Measurements from ENCODE around the gene PDZD7. TPM values are rescaled to one million over a fixed set of nuclear protein-coding genes. Genes with fewer than 3 reads are reported as not detected.
A peak's percentile ranks its signal among the peaks of the same experiment; 100 is the strongest.

PDZD7 gene
- total and polyA plus RNA-seq, 9 of the 15 experiments (the other 6 are each of a cell fraction or from before 2014, with no cell fraction given), result 0.04 to 0.24 (median 0.08) TPM; not detected in 3

DNA sequence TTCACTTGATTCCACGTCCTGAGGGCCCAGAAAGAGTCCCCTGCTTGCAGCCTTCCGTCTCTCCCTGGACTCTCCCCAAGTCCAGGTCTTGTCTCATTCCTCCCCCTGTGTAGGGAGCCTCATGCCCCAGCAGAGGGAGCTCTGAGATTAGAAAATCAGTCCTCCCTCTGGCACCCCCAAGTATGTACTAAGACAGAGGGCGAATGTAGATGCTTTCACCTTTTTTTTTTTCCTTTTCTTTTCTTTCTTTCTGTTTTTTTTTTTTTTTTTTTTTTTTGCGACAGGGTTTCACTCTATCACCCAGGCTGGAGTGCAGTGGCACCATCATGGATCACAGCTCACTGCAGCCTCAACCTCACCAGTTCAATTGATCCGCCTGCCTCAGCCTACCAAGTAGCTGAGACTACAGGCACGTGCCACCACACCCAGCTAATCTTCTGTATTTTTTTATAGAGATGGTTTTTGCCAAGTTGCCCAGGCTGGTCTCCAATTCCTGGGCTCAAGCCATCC, 10.4 kb upstream of the PDZD7 start:
- Histone ChIP-seq H3K4me1 (replicated peaks in 1 of 2; ENCODE audit: control insufficient read depth in 2 of 2, insufficient read depth in 2 of 2, low read length in 2 of 2) (peaks cover 9 to 11% of the 10 kb centered on the region in 2 experiments), H3K9me3 (replicated peaks; ENCODE audit: control insufficient read depth, insufficient read depth, low read depth, low read length) (no peaks in the 10 kb centered on the region), H2AFZ (ENCODE audit: low read depth, low read length) (no peak overlapping the region), H3K27me3 (ENCODE audit: control insufficient read depth in 2 of 2, insufficient read depth in 2 of 2, low read length in 2 of 2) (no peaks in the 10 kb centered on the region), H4K20me1 (replicated peaks; ENCODE audit: control insufficient read depth, insufficient read depth, low read length) (no peaks in the 10 kb centered on the region), H3K9ac (ENCODE audit: insufficient read depth in 1 of 2, low read depth in 2 of 2, low read length in 2 of 2) (peak overlapping the region in 1 of 2 experiments; percentile 3; a peak in 1 of 4 replicates), H3K9me1 (ENCODE audit: control insufficient read depth, insufficient read depth, low read length) (no peaks in the 10 kb centered on the region), H3K4me3 (no peak overlapping the region), H3K4me2 (ENCODE audit: insufficient read depth, low read length) (no peak overlapping the region), H3K36me3 (ENCODE audit: control insufficient read depth, insufficient read depth, low read length) (no peaks in the 10 kb centered on the region), H3K79me2 (ENCODE audit: control insufficient read depth, insufficient read depth, low read length) (no peaks in the 10 kb centered on the region), H3K27ac (ENCODE audit: extremely low read depth, low read depth, low read length) (no peak overlapping the region)
- ATAC-seq (peak; percentile 86), FAIRE-seq (peak; percentile 89), DNase-seq (ENCODE audit: extremely low read depth in 1 of 4, low spot score in 3 of 4) (peak; percentile 66 to 83 (median 72))
- 42% methylated on average over 4 of the region's 6 CpGs for WGBS (ENCODE audit: insufficient coverage, low coverage, missing lambda C conversion rate)
- ChIA-PET CTCF (ENCODE audit: low intra/inter-chr PET ratio) (interaction anchor here (0.6 to 3.7 kb wide), 6 partner anchors 9 to 101 kb away, joined by 3 to 37 read pairs (median 5); no protein-coding TSS in a partner anchor), POLR2A (interaction anchor here (0.6 to 1.5 kb wide), 3 partner anchors 10 to 101 kb away, joined by 3 to 5 read pairs (median 3); partner anchors contain the start of genes KAZALD1, PDZD7 and SFXN3)
- intact Hi-C loops (cut with micrococcal nuclease) (loop anchor here (2.0 to 5.0 kb wide), 2 partner anchors 101 to 171 kb away; no protein-coding TSS in a partner anchor), in situ Hi-C loops (cut with MboI) (no loop called here)
- BruUV-seq (replicated peaks), result no TSS peak
- TF ChIP-seq, protein P1, sequence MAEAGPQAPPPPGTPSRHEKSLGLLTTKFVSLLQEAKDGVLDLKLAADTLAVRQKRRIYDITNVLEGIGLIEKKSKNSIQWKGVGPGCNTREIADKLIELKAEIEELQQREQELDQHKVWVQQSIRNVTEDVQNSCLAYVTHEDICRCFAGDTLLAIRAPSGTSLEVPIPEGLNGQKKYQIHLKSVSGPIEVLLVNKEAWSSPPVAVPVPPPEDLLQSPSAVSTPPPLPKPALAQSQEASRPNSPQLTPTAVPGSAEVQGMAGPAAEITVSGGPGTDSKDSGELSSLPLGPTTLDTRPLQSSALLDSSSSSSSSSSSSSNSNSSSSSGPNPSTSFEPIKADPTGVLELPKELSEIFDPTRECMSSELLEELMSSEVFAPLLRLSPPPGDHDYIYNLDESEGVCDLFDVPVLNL (CRISPR knock-in tag; IDR thresholded peaks at IDR 0.05; ENCODE audit: low read depth), result no peak
- TF ChIP-seq ZNF384 (IDR thresholded peaks at IDR 0.05; ENCODE audit: low read depth, low read length), result peak; percentile 57; the same call in 1 of the 2 replicates
- TF ChIP-seq MAZ (CRISPR knock-in tag; conservative IDR thresholded peaks at IDR 0.05 in 1 of 2, IDR thresholded peaks at IDR 0.05 in 1 of 2), result peak in 1 of 2 experiments; percentile 44; a peak in 2 of 4 replicates
- TF ChIP-seq, protein P2, sequence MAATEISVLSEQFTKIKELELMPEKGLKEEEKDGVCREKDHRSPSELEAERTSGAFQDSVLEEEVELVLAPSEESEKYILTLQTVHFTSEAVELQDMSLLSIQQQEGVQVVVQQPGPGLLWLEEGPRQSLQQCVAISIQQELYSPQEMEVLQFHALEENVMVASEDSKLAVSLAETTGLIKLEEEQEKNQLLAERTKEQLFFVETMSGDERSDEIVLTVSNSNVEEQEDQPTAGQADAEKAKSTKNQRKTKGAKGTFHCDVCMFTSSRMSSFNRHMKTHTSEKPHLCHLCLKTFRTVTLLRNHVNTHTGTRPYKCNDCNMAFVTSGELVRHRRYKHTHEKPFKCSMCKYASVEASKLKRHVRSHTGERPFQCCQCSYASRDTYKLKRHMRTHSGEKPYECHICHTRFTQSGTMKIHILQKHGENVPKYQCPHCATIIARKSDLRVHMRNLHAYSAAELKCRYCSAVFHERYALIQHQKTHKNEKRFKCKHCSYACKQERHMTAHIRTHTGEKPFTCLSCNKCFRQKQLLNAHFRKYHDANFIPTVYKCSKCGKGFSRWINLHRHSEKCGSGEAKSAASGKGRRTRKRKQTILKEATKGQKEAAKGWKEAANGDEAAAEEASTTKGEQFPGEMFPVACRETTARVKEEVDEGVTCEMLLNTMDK (IDR thresholded peaks at IDR 0.05; ENCODE audit: borderline replicate concordance, insufficient read depth, low read depth, low read length, poor library complexity, severe bottlenecking), result no peak
- TF ChIP-seq CC2D1A (IDR thresholded peaks at IDR 0.05), result peak; percentile 61; the same call in 1 of the 2 replicates
- TF ChIP-seq ERF (CRISPR knock-in tag; IDR thresholded peaks at IDR 0.05), result no peak
- no peak for TF ChIP-seq HDAC1 (IDR thresholded peaks at IDR 0.05)
- TF ChIP-seq SMC3 (conservative IDR thresholded peaks at IDR 0.05; ENCODE audit: insufficient read depth, low read depth, low read length), result peak; percentile 77
- TF ChIP-seq, protein P3, sequence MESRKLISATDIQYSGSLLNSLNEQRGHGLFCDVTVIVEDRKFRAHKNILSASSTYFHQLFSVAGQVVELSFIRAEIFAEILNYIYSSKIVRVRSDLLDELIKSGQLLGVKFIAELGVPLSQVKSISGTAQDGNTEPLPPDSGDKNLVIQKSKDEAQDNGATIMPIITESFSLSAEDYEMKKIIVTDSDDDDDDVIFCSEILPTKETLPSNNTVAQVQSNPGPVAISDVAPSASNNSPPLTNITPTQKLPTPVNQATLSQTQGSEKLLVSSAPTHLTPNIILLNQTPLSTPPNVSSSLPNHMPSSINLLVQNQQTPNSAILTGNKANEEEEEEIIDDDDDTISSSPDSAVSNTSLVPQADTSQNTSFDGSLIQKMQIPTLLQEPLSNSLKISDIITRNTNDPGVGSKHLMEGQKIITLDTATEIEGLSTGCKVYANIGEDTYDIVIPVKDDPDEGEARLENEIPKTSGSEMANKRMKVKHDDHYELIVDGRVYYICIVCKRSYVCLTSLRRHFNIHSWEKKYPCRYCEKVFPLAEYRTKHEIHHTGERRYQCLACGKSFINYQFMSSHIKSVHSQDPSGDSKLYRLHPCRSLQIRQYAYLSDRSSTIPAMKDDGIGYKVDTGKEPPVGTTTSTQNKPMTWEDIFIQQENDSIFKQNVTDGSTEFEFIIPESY (CRISPR knock-in tag; IDR thresholded peaks at IDR 0.05), result no peak
- TF ChIP-seq ZNF449 (CRISPR knock-in tag; IDR thresholded peaks at IDR 0.05), result no peak
- TF ChIP-seq NBN (IDR thresholded peaks at IDR 0.05; ENCODE audit: low read depth), result 0 out of 2 replicates have a peak, but pooled peaks have one; percentile 27
- TF ChIP-seq CREM (IDR thresholded peaks at IDR 0.05; ENCODE audit: low read depth), result 0 out of 2 replicates have a peak, but pooled peaks have one; percentile 14
